GM12872 (cell line): ENCODE measurements around the gene HMOX2.

ENCODE experiments used
- CTCF ChIP-seq: IDR thresholded peaks from 3 replicates; pipeline ENCODE4 v1.5.1; 2011; ENCODE audit warnings: low read depth, mild to moderate bottlenecking, low read length, moderate library complexity; ENCODE audit not compliant: insufficient read depth

Gene HMOX2

GRCh38 chr16:4519274-4520058 lies 43.3 kb downstream of the HMOX2 start:
- no peak for TF ChIP-seq CTCF

GRCh38 chr16:4520913-4521312 lies 44.7 kb downstream of the HMOX2 start:
- TF ChIP-seq CTCF = no peak

GRCh38 chr16:4522051-4522581 lies 45.9 kb downstream of the HMOX2 start:
- TF ChIP-seq CTCF = no peak

- TF ChIP-seq CTCF = no peak
These were observed 47.5 kb downstream of the HMOX2 start for GRCh38 chr16:4523686-4524085.

GRCh38 chr16:4524571-4524970 lies 48.4 kb downstream of the HMOX2 start:
- TF ChIP-seq CTCF = no peak

- TF ChIP-seq CTCF = no peak
These were observed 48.9 kb downstream of the HMOX2 start for GRCh38 chr16:4525069-4525468.

- TF ChIP-seq CTCF = no peak
These were observed 49.6 kb downstream of the HMOX2 start for GRCh38 chr16:4525634-4526277.
